Right lobe of liver (tissue), 6 donors: Measurements from ENCODE around the gene MYH14. TPM values are rescaled to one million over a fixed set of nuclear protein-coding genes. Genes with fewer than 3 reads are reported as not detected.

Experiments used
- ATAC-seq, 4 donors: fragments of 200-7000 bp; cut with Tn5 transposase; one replicate each; pipeline ENCODE4 v1.9.1; 2020; ENCODE audit warnings: mild to moderate bottlenecking in 4 of 4, moderate library complexity in 4 of 4
- DNase-seq, 3 donors: peaks; one replicate each; pipeline ENCODE4 v3.0.0-alpha.2; 2020
- H3K27ac ChIP-seq, 3 donors: fragments of 200-600 bp; one replicate each; pipeline ENCODE4 v1.8.0; 2022
- H3K27me3 ChIP-seq, 2 donors: fragments of 200-600 bp; one replicate each; pipeline ENCODE4 v1.8.0; 2022
- H3K36me3 ChIP-seq, 4 donors: fragments of 200-600 bp; sonication (generic) in 1 of 4; one replicate each; pipeline versions ENCODE4 v1.5.1 to v1.8.0; 2017 to 2022; ENCODE audit warnings: control low read depth in 1 of 4
- H3K4me1 ChIP-seq, 4 donors: fragments of 200-600 bp; sonication (generic) in 1 of 4; one replicate each; pipeline versions ENCODE4 v1.5.1 to v1.8.0; 2017 to 2022; ENCODE audit warnings: control low read depth in 1 of 4
- H3K4me3 ChIP-seq, 3 donors: fragments of 200-600 bp; one replicate each; pipeline ENCODE4 v1.8.0; 2022
- H3K9me3 ChIP-seq, 4 donors: fragments of 200-600 bp; sonication (generic) in 1 of 4; one replicate each; pipeline versions ENCODE4 v1.5.1 to v1.8.0; 2017 to 2022; ENCODE audit warnings: control low read depth in 1 of 4
- POLR2A ChIP-seq: fragments of 450-650 bp; IDR thresholded peaks from one replicate; pipeline ENCODE4 v1.6.1; 2017; ENCODE audit warnings: antibody characterized with exemption, mild to moderate bottlenecking
- WGBS: methylation state at CpG from one replicate; pipeline ENCODE4 v1.1.6; 2018; ENCODE audit warnings: low coverage, low lambda C conversion rate; ENCODE audit not compliant: insufficient coverage; ENCODE audit errors: missing lambda C conversion rate; 5-methylcytosine and 5-hydroxymethylcytosine counted together
- intact Hi-C, 2 donors: fragments of 100-400 bp; cut with DNase I; formaldehyde crosslinking; loops; one replicate each; pipeline versions ENCODE4 v1.11.2 to v1.14.1; 2022
- total RNA-seq, 6 experiments: library from RNA; depleted of rRNA in 2 of 6; stranded (reverse); fragments of >200 nt in 2 of 6; fragmentation: NEBNext Ultra II Directional in 3 of 6; extraction: Animal tissue kit (Norgen Biotek cat#: 25700) in 3 of 6; gene quantifications; one replicate each; pipeline versions ENCODE4 v1.1.0 to v1.2.4, GENCODE V29; 2016 to 2023
- TF ChIP-seq, protein P1 (sequence below), 4 donors: fragments of 200-600 bp in 3 of 4; fragments of 450-650 bp in 1 of 4; IDR thresholded peaks; one replicate each; pipeline versions ENCODE4 v1.5.1 to v1.8.0; 2016 to 2022; ENCODE audit warnings: antibody characterized with exemption in 4 of 4, mild to moderate bottlenecking in 2 of 4
- donor health status: DM: no; HTN: yes; CAD: no.
- donor health status: DM: no; HTN: no; CAD: no.
- donor health status: DM: no; HTN: no; CAD: no.
- donor health status: DM: no; HTN: yes; CAD: no.
- donor health status: DM: no; HTN: yes; CAD: no.

The MYH14 gene
- total RNA-seq, 6 experiments from 2014 or later, result 49.1 to 89.0 (median 65.8) TPM

DNA sequence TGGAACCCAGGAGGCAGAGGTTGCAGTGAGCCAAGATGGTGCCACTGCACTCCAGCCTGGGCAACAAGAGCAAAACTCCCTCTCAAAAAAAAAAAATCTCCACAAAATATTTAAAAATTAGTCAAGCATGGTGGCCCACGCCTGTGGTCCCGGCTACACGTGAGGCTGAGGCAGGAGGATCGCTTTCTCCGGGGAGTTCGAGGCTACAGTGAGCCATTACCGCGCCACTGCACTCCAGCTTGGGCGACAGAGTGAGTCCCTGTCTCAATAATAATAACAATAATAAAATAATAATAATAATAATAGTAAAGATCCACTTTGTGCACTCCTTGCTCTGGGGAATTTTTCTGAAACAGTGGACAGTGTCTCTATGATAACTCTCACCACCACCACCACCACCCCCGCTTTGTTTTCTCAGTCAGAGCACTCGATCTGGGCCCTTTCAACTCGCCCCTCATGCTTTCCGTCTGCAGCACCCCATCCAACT, 153.3 kb downstream of the MYH14 start:
- DNase-seq (peak in 1 of 3 donors; percentile 29), ATAC-seq (no peak)
- Histone ChIP-seq H3K27me3 (no peaks in the 10 kb centered on the region), H3K4me3 (no peak overlapping the region), H3K27ac (no peak overlapping the region), H3K9me3 (no peaks in the 10 kb centered on the region), H3K36me3 (no peaks in the 10 kb centered on the region), H3K4me1 (peaks cover 0 to 4% (median 0%) of the 10 kb centered on the region in 4 donors)
- intact Hi-C loops, result no loop called here
- no peak for TF ChIP-seq POLR2A
- TF ChIP-seq, protein P1, sequence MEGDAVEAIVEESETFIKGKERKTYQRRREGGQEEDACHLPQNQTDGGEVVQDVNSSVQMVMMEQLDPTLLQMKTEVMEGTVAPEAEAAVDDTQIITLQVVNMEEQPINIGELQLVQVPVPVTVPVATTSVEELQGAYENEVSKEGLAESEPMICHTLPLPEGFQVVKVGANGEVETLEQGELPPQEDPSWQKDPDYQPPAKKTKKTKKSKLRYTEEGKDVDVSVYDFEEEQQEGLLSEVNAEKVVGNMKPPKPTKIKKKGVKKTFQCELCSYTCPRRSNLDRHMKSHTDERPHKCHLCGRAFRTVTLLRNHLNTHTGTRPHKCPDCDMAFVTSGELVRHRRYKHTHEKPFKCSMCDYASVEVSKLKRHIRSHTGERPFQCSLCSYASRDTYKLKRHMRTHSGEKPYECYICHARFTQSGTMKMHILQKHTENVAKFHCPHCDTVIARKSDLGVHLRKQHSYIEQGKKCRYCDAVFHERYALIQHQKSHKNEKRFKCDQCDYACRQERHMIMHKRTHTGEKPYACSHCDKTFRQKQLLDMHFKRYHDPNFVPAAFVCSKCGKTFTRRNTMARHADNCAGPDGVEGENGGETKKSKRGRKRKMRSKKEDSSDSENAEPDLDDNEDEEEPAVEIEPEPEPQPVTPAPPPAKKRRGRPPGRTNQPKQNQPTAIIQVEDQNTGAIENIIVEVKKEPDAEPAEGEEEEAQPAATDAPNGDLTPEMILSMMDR (IDR thresholded peaks at IDR 0.05), result no peak
- 34% methylated on average over 13 of the region's 13 CpGs for WGBS

DNA sequence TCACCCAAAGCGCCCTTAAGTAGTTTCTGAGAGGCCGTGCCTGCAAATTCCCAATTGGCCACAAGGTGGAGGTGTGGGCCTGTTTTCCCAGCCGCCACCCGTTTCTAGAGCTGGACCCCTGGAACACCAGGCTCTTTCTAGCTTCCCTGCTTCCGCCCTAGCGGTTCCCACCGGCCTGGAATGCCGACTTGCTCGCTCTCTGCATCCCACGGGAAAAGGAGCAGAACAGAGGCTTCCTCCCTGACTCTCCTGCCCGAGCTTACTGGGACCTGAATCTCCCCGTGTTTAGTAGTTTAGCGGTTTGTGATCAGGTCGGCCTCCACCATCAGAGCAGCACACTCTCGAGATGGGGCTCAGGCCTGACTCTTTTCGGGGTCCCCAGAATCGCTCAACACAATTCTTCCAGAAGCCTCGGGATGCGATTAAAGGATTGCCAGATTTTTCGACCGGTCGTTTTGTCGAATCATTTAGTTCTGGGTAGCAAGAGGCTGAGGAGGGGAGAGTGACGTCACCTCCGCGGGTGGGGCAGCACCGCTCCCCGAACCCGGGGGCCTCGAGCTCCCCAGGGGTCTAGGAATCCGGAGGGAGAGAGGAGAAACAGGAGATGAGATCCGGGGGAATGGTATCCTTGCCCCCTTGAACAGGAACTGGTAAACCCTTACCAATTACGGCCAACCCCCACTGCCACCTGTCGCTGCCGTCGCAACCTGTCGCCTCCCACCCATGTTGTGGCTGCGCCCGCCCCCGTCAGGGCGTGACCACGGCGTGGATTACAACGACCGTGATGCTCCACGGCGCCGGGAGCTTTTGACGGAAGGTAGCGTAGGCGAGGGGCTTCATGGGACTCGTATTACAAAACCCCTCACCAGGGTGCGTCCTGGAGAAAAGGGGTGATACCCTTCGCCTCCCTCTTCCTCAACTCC, 154.0 kb downstream of the MYH14 start:
- peak; percentile 82 to 86 (median 84) for ATAC-seq
- intact Hi-C loops, result no loop called here
- 6% methylated on average over 30 of the region's 54 CpGs for WGBS
- peak overlapping the region; percentile 46 to 59 (median 50) for H3K4me3 ChIP-seq
- peak overlapping the region; percentile 44 to 82 (median 80) for H3K27ac ChIP-seq
- no peaks in the 10 kb centered on the region for H3K9me3 ChIP-seq
- no peaks in the 10 kb centered on the region for H3K27me3 ChIP-seq
- H3K36me3 ChIP-seq, result no peaks in the 10 kb centered on the region
- H3K4me1 ChIP-seq, result no peaks in the 10 kb centered on the region
- TF ChIP-seq, protein P1 (IDR thresholded peaks at IDR 0.05), result peak; percentile 81 to 87 (median 85)
- no peak for TF ChIP-seq POLR2A
- DNase-seq, result peak; percentile 74 to 84 (median 80)

DNA sequence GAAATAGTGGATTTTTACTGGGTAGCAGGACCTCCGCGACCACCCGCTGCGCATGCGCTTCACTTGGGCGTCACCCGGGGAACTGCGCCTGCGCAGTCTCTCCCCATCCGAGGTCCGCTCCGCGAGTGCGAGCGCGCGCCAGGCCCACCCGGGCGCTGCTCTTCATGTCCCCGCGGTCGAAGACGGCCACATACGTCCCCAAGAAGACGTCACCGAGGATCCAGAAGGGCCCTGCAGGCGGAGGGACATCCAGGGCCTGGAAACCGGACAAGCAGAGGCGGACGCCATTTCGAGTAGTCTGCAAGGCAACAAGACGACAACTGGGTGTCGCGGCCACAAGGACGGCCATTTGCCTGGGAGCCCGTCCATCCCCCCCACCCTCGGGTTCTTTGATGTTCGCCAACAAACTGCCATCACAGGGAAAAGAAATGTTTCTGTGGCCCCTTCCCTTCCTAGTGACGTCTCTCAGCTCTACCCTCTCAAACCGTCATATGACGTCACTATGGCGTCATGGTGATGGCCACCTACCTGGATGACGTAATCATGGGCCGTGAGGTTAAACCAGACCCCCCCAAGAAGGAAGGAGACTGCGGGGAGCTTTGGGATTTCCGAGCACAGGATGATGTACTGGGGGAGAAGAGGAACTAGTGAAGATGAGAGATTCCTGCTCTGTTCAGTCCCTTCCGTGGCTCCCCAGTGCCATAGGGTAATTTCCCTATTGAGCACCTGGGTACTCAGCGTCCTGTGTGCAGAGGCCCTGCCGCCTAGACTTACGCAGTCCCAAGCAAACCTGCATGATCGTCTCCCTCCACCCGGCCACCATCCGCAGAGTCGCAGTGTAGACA, 155.3 kb downstream of the MYH14 start:
- intact Hi-C loops, result no loop called here
- no peaks in the 10 kb centered on the region for H3K9me3 ChIP-seq
- H3K4me3 ChIP-seq, result peak overlapping the region; percentile 46 to 59 (median 50)
- ATAC-seq (peak in 3 of 4 donors; percentile 51 to 66 (median 56)), DNase-seq (peak; percentile 73 to 77 (median 73))
- no peaks in the 10 kb centered on the region for H3K4me1 ChIP-seq
- peak; percentile 39 for TF ChIP-seq POLR2A
- TF ChIP-seq, protein P1 (IDR thresholded peaks at IDR 0.05), result no peak
- H3K27ac ChIP-seq, result peak overlapping the region in 1 of 3 donors; percentile 80
- 61% methylated on average over 25 of the region's 54 CpGs for WGBS
- no peaks in the 10 kb centered on the region for H3K27me3 ChIP-seq
- H3K36me3 ChIP-seq, result no peaks in the 10 kb centered on the region

DNA sequence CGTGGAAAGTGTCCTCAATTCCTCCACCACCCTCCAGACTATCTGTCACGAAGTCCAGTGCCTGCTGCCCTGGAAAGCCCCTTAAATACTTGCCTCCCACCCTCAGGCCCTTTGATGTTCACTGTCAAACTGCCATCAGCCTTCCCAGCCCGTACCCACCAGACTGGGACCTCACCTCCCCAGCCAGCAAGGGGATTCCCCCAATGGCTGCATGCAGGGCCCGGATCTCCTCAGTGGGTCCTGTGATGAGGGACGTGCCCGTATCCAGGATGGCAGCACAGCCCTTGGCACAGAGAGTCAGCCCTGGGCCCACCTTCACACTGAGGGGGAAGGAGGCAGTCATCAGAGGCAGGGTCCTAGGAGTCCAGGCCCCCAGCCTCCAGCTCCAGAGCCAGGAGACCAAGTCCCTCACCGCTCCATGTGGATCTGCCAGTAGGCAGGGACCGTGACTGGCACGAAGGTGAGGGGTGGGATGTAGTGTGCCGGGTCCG, 156.0 kb downstream of the MYH14 start:
- Histone ChIP-seq H3K36me3 (no peaks in the 10 kb centered on the region), H3K9me3 (no peaks in the 10 kb centered on the region), H3K4me3 (no peak overlapping the region), H3K27me3 (no peaks in the 10 kb centered on the region), H3K4me1 (no peaks in the 10 kb centered on the region), H3K27ac (no peak overlapping the region)
- whole genome bisulfite sequencing, result 83% methylated on average over 1 of the region's 11 CpGs
- intact Hi-C loops, result no loop called here
- ATAC-seq (no peak), DNase-seq (peak in 1 of 3 donors; percentile 54)
- TF ChIP-seq, protein P1 (IDR thresholded peaks at IDR 0.05), result no peak
